ENCODE results near the gene SCN11A. TPM values are rescaled to one million over a fixed set of nuclear protein-coding genes. Genes with fewer than 3 reads are reported as not detected.

SCN11A gene
- total and polyA plus RNA-seq, 9 of the 15 experiments (the other 6 are each of a cell fraction or from before 2014, with no cell fraction given) = 0.01 to 0.05 (median 0.04) TPM; not detected in 6

DNA sequence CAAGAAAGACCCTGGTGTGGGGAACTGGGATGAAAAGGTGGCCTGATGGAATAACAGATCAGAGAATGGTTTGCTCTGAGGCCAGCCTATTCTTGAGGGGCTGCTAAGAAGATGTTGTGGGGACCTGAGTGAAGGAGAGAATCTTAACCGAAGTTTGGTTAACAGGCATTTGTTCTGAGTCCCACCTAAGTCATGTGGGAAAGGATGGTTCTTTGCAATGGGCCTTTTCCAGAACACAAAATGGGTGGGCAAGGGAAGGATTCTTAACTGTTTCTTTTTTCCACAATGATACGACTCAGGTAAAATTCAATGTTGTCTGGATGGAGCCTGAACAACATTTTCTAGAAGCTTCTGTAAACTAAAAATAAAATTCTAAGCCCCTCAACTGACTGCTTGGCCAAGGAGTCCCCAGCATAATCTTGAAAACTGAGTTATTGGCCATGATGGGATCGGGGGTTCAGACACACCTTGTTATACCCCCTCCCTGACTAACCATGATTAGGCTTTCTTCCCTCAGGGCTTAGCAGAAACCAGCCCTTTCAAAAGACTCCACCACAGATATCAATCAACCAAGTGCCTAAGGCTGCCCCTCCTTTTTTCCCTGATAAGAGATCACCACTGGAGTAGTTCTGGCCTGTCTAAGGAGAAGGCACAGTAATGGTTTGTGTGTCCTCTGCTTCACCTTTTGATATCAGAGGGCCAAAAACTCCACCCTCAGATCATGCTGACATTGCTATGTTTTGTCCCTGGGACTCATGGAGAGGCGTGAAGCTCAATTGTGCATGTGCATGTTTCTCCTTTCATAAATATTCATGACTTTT lies 30.1 kb downstream of the SCN11A start (continued):
- TF ChIP-seq YY1 (IDR thresholded peaks at IDR 0.05; ENCODE audit: borderline replicate concordance in 1 of 3, control insufficient read depth in 1 of 3, extremely low read depth in 1 of 3, insufficient read depth in 3 of 3, insufficient read length in 1 of 3, insufficient replicate concordance in 2 of 3, low read depth in 1 of 3, low read length in 2 of 3) = no peak
- no peak for TF ChIP-seq GATAD2B (IDR thresholded peaks at IDR 0.05; ENCODE audit: borderline replicate concordance)
- no peak; the same call in 1 of the 2 replicates for TF ChIP-seq KLF1 (tag; IDR thresholded peaks at IDR 0.05)
- TF ChIP-seq ZNF197 (CRISPR knock-in tag; IDR thresholded peaks at IDR 0.05; ENCODE audit: low read depth) = no peak
- no peak for TF ChIP-seq BRD4 (IDR thresholded peaks at IDR 0.05)
- TF ChIP-seq ZNF699 (CRISPR knock-in tag; IDR thresholded peaks at IDR 0.05; ENCODE audit: insufficient replicate concordance) = no peak
- TF ChIP-seq, protein P1, sequence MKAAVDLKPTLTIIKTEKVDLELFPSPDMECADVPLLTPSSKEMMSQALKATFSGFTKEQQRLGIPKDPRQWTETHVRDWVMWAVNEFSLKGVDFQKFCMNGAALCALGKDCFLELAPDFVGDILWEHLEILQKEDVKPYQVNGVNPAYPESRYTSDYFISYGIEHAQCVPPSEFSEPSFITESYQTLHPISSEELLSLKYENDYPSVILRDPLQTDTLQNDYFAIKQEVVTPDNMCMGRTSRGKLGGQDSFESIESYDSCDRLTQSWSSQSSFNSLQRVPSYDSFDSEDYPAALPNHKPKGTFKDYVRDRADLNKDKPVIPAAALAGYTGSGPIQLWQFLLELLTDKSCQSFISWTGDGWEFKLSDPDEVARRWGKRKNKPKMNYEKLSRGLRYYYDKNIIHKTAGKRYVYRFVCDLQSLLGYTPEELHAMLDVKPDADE (conservative IDR thresholded peaks at IDR 0.05; ENCODE audit: control insufficient read depth, low read depth, low read length) = no peak
- TF ChIP-seq, protein P2, sequence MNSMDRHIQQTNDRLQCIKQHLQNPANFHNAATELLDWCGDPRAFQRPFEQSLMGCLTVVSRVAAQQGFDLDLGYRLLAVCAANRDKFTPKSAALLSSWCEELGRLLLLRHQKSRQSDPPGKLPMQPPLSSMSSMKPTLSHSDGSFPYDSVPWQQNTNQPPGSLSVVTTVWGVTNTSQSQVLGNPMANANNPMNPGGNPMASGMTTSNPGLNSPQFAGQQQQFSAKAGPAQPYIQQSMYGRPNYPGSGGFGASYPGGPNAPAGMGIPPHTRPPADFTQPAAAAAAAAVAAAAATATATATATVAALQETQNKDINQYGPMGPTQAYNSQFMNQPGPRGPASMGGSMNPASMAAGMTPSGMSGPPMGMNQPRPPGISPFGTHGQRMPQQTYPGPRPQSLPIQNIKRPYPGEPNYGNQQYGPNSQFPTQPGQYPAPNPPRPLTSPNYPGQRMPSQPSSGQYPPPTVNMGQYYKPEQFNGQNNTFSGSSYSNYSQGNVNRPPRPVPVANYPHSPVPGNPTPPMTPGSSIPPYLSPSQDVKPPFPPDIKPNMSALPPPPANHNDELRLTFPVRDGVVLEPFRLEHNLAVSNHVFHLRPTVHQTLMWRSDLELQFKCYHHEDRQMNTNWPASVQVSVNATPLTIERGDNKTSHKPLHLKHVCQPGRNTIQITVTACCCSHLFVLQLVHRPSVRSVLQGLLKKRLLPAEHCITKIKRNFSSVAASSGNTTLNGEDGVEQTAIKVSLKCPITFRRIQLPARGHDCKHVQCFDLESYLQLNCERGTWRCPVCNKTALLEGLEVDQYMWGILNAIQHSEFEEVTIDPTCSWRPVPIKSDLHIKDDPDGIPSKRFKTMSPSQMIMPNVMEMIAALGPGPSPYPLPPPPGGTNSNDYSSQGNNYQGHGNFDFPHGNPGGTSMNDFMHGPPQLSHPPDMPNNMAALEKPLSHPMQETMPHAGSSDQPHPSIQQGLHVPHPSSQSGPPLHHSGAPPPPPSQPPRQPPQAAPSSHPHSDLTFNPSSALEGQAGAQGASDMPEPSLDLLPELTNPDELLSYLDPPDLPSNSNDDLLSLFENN (IDR thresholded peaks at IDR 0.05; ENCODE audit: low read depth in 2 of 2, low read length in 2 of 2) = no peak
- no peak for TF ChIP-seq SMAD1 (IDR thresholded peaks at IDR 0.05; ENCODE audit: low read depth, low read length, partially characterized antibody)
- TF ChIP-seq ELF2 (CRISPR knock-in tag; IDR thresholded peaks at IDR 0.05) = no peak
- TF ChIP-seq, protein P3, sequence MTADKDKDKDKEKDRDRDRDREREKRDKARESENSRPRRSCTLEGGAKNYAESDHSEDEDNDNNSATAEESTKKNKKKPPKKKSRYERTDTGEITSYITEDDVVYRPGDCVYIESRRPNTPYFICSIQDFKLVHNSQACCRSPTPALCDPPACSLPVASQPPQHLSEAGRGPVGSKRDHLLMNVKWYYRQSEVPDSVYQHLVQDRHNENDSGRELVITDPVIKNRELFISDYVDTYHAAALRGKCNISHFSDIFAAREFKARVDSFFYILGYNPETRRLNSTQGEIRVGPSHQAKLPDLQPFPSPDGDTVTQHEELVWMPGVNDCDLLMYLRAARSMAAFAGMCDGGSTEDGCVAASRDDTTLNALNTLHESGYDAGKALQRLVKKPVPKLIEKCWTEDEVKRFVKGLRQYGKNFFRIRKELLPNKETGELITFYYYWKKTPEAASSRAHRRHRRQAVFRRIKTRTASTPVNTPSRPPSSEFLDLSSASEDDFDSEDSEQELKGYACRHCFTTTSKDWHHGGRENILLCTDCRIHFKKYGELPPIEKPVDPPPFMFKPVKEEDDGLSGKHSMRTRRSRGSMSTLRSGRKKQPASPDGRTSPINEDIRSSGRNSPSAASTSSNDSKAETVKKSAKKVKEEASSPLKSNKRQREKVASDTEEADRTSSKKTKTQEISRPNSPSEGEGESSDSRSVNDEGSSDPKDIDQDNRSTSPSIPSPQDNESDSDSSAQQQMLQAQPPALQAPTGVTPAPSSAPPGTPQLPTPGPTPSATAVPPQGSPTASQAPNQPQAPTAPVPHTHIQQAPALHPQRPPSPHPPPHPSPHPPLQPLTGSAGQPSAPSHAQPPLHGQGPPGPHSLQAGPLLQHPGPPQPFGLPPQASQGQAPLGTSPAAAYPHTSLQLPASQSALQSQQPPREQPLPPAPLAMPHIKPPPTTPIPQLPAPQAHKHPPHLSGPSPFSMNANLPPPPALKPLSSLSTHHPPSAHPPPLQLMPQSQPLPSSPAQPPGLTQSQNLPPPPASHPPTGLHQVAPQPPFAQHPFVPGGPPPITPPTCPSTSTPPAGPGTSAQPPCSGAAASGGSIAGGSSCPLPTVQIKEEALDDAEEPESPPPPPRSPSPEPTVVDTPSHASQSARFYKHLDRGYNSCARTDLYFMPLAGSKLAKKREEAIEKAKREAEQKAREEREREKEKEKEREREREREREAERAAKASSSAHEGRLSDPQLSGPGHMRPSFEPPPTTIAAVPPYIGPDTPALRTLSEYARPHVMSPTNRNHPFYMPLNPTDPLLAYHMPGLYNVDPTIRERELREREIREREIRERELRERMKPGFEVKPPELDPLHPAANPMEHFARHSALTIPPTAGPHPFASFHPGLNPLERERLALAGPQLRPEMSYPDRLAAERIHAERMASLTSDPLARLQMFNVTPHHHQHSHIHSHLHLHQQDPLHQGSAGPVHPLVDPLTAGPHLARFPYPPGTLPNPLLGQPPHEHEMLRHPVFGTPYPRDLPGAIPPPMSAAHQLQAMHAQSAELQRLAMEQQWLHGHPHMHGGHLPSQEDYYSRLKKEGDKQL (CRISPR knock-in tag; IDR thresholded peaks at IDR 0.05; ENCODE audit: borderline replicate concordance) = no peak
- TF ChIP-seq, protein P4, sequence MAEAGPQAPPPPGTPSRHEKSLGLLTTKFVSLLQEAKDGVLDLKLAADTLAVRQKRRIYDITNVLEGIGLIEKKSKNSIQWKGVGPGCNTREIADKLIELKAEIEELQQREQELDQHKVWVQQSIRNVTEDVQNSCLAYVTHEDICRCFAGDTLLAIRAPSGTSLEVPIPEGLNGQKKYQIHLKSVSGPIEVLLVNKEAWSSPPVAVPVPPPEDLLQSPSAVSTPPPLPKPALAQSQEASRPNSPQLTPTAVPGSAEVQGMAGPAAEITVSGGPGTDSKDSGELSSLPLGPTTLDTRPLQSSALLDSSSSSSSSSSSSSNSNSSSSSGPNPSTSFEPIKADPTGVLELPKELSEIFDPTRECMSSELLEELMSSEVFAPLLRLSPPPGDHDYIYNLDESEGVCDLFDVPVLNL (CRISPR knock-in tag; IDR thresholded peaks at IDR 0.05; ENCODE audit: low read depth) = no peak
- TF ChIP-seq TAL1 (IDR thresholded peaks at IDR 0.05) = peak; percentile 3; the same call in 1 of the 2 replicates
- no peak for TF ChIP-seq PCBP1 (IDR thresholded peaks at IDR 0.05; ENCODE audit: low read depth, low read length, poor library complexity, severe bottlenecking)
